B cell (primary cell): Measurements from ENCODE around the gene LRP2. TPM values are rescaled to one million over a fixed set of nuclear protein-coding genes. Genes with fewer than 3 reads are reported as not detected.

Experiments
- polyA plus RNA-seq: library from polyadenylated mRNA; depleted of rRNA; stranded (reverse); fragments of >200 nt; gene quantifications from 2 replicates; pipeline ENCODE4 v1.2.3, GENCODE V29; 2012
- total RNA-seq, 2 donors: library from RNA; stranded (reverse); fragments of 120-200 nt in 1 of 2; gene quantifications; 1 replicate in 1 of 2; 2 replicates in 1 of 2; pipeline versions ENCODE4 v1.2.3 to v1.2.4, GENCODE V29; 2013 to 2022

Gene LRP2
- total and polyA plus RNA-seq, 2 donors (not counting 1 experiment from before 2014, with no cell fraction given), result not detected

Other genes with a start within 250 kb of the LRP2 start
- 1.9 and 2.1 TPM in 2 replicates for gene BBS5, start 117.0 kb upstream of the LRP2 start, total RNA-seq
- gene BBS5, start 117.0 kb upstream of the LRP2 start, polyA plus RNA-seq, result 0.76 and 0.87 TPM in 2 replicates
- 0.19 and 0.27 TPM in 2 replicates for gene KLHL41, start 147.2 kb upstream of the LRP2 start, total RNA-seq
- gene KLHL41, start 147.2 kb upstream of the LRP2 start, polyA plus RNA-seq, result 0.03 TPM in 1 of 2 replicates, not detected in the other
- 28.1 and 31.0 TPM in 2 replicates for gene FASTKD1, start 211.3 kb upstream of the LRP2 start, total RNA-seq
- gene FASTKD1, start 211.3 kb upstream of the LRP2 start, polyA plus RNA-seq, result 8.5 and 13.2 TPM in 2 replicates
- gene PPIG, start 221.8 kb upstream of the LRP2 start, total RNA-seq, result 78.6 and 82.4 TPM in 2 replicates
- gene PPIG, start 221.8 kb upstream of the LRP2 start, polyA plus RNA-seq, result 21.5 and 47.8 TPM in 2 replicates